ENCODE results near the gene SHISA6. TPM values are rescaled to one million over a fixed set of nuclear protein-coding genes. Genes with fewer than 3 reads are reported as not detected.

Gene SHISA6
- total RNA-seq, 1 experiment from 2014 or later, result not detected

- no TSS peak for BruUV-seq (replicated peaks)
- ChIA-PET POLR2A (no interaction called here), CTCF (no interaction called here)
- intact Hi-C loops (cut with micrococcal nuclease; ENCODE audit: unreplicated experiment), result no loop called here
- DNase-seq (ENCODE audit: low read depth, low spot score) (no peak), ATAC-seq (no peak)
- Histone ChIP-seq H3K27ac (ENCODE audit: low read length) (no peak overlapping the region), H3K4me1 (ENCODE audit: control insufficient read depth, insufficient read depth, low read length) (no peaks in the 10 kb centered on the region), H3K4me3 (ENCODE audit: low read depth in 2 of 2, low read length in 2 of 2) (no peak overlapping the region), H3K27me3 (ENCODE audit: control insufficient read depth, insufficient read depth, low read length) (no peaks in the 10 kb centered on the region), H3K36me3 (ENCODE audit: control insufficient read depth, insufficient read depth, low read length) (no peaks in the 10 kb centered on the region), H3K9me3 (ENCODE audit: control insufficient read depth, insufficient read depth, low read depth, low read length) (no peaks in the 10 kb centered on the region)
- in situ Hi-C loops (cut with HindIII; ENCODE audit: low pct_unique_long_range_greater_than_20kb, low sequenced_read_pairs), result no loop called here
- TF ChIP-seq TCF7L2 (IDR thresholded peaks at IDR 0.05; ENCODE audit: low read depth, low read length) (no peak), POLR2AphosphoS5 (IDR thresholded peaks at IDR 0.05; ENCODE audit: low read depth, low read length) (no peak), SIN3A (IDR thresholded peaks at IDR 0.05; ENCODE audit: borderline replicate concordance, insufficient read depth, low read depth, low read length) (no peak)
- TF ChIP-seq, protein P1, sequence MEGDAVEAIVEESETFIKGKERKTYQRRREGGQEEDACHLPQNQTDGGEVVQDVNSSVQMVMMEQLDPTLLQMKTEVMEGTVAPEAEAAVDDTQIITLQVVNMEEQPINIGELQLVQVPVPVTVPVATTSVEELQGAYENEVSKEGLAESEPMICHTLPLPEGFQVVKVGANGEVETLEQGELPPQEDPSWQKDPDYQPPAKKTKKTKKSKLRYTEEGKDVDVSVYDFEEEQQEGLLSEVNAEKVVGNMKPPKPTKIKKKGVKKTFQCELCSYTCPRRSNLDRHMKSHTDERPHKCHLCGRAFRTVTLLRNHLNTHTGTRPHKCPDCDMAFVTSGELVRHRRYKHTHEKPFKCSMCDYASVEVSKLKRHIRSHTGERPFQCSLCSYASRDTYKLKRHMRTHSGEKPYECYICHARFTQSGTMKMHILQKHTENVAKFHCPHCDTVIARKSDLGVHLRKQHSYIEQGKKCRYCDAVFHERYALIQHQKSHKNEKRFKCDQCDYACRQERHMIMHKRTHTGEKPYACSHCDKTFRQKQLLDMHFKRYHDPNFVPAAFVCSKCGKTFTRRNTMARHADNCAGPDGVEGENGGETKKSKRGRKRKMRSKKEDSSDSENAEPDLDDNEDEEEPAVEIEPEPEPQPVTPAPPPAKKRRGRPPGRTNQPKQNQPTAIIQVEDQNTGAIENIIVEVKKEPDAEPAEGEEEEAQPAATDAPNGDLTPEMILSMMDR (IDR thresholded peaks at IDR 0.05), result no peak
- TF ChIP-seq, protein P2, sequence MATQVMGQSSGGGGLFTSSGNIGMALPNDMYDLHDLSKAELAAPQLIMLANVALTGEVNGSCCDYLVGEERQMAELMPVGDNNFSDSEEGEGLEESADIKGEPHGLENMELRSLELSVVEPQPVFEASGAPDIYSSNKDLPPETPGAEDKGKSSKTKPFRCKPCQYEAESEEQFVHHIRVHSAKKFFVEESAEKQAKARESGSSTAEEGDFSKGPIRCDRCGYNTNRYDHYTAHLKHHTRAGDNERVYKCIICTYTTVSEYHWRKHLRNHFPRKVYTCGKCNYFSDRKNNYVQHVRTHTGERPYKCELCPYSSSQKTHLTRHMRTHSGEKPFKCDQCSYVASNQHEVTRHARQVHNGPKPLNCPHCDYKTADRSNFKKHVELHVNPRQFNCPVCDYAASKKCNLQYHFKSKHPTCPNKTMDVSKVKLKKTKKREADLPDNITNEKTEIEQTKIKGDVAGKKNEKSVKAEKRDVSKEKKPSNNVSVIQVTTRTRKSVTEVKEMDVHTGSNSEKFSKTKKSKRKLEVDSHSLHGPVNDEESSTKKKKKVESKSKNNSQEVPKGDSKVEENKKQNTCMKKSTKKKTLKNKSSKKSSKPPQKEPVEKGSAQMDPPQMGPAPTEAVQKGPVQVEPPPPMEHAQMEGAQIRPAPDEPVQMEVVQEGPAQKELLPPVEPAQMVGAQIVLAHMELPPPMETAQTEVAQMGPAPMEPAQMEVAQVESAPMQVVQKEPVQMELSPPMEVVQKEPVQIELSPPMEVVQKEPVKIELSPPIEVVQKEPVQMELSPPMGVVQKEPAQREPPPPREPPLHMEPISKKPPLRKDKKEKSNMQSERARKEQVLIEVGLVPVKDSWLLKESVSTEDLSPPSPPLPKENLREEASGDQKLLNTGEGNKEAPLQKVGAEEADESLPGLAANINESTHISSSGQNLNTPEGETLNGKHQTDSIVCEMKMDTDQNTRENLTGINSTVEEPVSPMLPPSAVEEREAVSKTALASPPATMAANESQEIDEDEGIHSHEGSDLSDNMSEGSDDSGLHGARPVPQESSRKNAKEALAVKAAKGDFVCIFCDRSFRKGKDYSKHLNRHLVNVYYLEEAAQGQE (IDR thresholded peaks at IDR 0.05; ENCODE audit: insufficient read depth in 1 of 2, low read depth in 2 of 2, low read length in 1 of 2), result no peak
These were observed 245.9 kb downstream of the SHISA6 start for GRCh38 chr17:11486868-11487310.

GRCh38 chr17:11487469-11487868 is 246.5 kb downstream of the SHISA6 start:
- no peak overlapping the region for H3K27ac ChIP-seq (ENCODE audit: low read length)
- H3K27me3 ChIP-seq (ENCODE audit: control insufficient read depth, insufficient read depth, low read length), result no peaks in the 10 kb centered on the region
- CTCF ChIA-PET, result no interaction called here
- H3K9me3 ChIP-seq (ENCODE audit: control insufficient read depth, insufficient read depth, low read depth, low read length), result no peaks in the 10 kb centered on the region
- intact Hi-C loops (cut with micrococcal nuclease; ENCODE audit: unreplicated experiment) (no loop called here), in situ Hi-C loops (cut with HindIII; ENCODE audit: low pct_unique_long_range_greater_than_20kb, low sequenced_read_pairs) (no loop called here)
- POLR2A ChIA-PET, result no interaction called here
- H3K36me3 ChIP-seq (ENCODE audit: control insufficient read depth, insufficient read depth, low read length), result no peaks in the 10 kb centered on the region
- DNase-seq (ENCODE audit: low read depth, low spot score) (no peak), ATAC-seq (no peak)
- no peaks in the 10 kb centered on the region for H3K4me1 ChIP-seq (ENCODE audit: control insufficient read depth, insufficient read depth, low read length)
- no peak overlapping the region for H3K4me3 ChIP-seq (ENCODE audit: low read depth in 2 of 2, low read length in 2 of 2)
- no TSS peak for BruUV-seq (replicated peaks)
- TF ChIP-seq, protein P2 (IDR thresholded peaks at IDR 0.05; ENCODE audit: insufficient read depth in 1 of 2, low read depth in 2 of 2, low read length in 1 of 2), result no peak
- TF ChIP-seq SIN3A (IDR thresholded peaks at IDR 0.05; ENCODE audit: borderline replicate concordance, insufficient read depth, low read depth, low read length), result no peak
- no peak for TF ChIP-seq TCF7L2 (IDR thresholded peaks at IDR 0.05; ENCODE audit: low read depth, low read length)
- no peak for TF ChIP-seq POLR2AphosphoS5 (IDR thresholded peaks at IDR 0.05; ENCODE audit: low read depth, low read length)
- TF ChIP-seq, protein P1 (IDR thresholded peaks at IDR 0.05), result no peak

Measured in Panc1 (cell line).